Stimulated activated CD8-positive, alpha-beta memory T cell treated with anti-CD3 and anti-CD28 coated beads, Interleukin-7, amount 100 ng/mL, for 48 hours (primary cell): ENCODE results near the gene MTHFSD.
"Not testable (repeated sequence)": the region's sequence is repeated elsewhere in the genome, so short reads cannot be mapped to it uniquely, and the experiment has no call there.

Experiments
- DNase-seq, 2 donors: peaks; one replicate each; pipeline ENCODE4 v3.0.0-alpha.2; 2020; ENCODE audit warnings: low read depth in 1 of 2; ENCODE audit errors: extremely low read depth in 1 of 2

Gene MTHFSD

DNA sequence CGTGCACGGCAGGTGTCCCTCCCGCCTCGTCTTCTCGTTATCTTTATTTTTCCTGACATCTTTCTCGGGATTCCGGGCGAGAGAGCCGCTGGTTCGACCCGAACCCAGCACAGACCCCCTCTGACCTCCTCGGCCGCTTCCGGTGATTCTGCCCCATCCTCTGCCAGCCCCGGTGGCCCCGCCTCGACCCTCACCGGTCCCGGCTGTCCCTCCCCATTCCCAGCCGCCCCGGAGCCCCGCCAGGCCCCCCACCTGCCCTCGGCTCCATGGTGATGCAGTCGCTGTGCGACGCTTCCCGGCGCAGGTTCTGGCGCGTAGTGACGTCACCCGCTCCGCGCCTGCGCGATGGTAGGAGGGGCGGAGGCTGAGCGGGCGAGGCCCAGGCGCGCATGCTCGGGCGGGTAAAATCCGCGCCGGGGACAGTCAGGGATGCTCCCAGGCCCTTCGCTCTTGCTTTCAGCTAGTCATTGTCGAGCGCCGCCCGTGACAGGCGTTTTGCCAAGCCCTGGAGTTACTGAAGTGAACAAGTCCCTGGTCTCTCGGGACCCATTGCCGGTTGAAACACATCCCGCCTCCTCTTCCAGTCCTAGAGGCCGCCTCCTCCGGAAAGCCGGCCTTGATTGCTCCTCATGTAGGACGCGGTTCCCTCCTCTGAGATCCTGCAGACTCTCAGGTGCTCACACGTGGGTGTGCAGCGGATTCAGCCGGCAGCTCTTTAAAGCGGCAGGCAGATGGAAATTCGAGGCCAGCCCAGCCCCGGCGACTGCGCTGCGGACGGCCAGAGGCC lies at the start of gene MTHFSD:
Gene MTHFSD (minus strand): TSS at position 319 of the 787 bp plus-strand sequence. CDS start 51 bp downstream, at position 268.
- DNase-seq, result peak; percentile 85 to 92

- DNase-seq, result no peak
Measured at GRCh38 chr16:86604436-86605193, 49.6 kb upstream of the MTHFSD start.

- no peak for DNase-seq
Measured at GRCh38 chr16:86602521-86602920, 47.5 kb upstream of the MTHFSD start.

- DNase-seq, result no peak
Measured at GRCh38 chr16:86601356-86601755, 46.3 kb upstream of the MTHFSD start.

DNA sequence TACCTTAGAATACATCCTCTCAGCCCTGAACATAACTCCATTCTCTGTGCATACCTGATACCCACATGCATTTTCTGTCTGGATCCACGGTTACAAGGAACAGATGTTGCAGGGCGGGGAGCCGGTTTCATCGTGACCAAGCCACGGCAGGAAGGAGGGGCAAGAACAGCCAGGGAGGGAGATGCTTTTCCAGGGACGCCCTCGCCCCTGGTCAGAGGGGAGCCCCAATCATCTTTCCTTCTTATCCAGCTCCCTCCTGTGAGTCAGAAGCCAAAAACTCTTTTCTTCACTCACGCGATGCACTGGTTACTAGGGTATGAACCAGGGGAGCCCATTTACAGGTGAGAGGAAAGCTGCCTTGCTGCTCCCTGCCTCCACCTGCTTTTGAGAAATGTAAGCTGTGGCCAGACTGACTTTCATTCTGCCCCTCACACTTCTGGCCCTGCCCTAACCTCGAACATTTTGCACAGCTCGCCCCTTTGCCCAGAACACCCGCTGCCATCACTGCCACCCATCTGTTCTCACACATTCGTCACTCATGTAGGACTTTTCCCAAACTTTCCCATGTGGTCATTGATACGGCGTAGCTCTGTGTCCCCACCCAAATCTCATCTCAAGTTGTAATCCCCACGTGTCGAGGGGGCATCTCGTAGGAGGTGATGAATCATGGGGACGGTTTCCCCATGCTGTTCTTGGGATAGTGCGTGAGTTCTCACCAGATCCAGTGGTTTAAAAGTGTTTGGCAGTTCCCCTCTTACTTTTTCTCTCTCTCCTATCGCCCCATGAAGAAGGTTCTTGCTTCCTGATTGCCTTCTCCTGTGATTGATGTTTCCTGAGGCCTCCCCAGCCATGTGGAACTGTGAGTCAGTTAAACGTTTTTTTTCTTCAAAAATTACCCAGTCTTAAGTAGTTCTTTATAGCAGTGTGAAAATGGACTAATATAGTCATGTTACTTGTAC lies 43.9 kb upstream of the MTHFSD start:
- no peak for DNase-seq

- DNase-seq, result no peak
Measured at GRCh38 chr16:86597880-86598606, 43.0 kb upstream of the MTHFSD start.

GRCh38 chr16:86597126-86597879 lies 42.3 kb upstream of the MTHFSD start:
- DNase-seq, result no peak

- DNase-seq, result no peak
Measured at GRCh38 chr16:86595983-86596605, 41.1 kb upstream of the MTHFSD start.

GRCh38 chr16:86594721-86595120 lies 39.7 kb upstream of the MTHFSD start:
- DNase-seq, result no peak

DNA sequence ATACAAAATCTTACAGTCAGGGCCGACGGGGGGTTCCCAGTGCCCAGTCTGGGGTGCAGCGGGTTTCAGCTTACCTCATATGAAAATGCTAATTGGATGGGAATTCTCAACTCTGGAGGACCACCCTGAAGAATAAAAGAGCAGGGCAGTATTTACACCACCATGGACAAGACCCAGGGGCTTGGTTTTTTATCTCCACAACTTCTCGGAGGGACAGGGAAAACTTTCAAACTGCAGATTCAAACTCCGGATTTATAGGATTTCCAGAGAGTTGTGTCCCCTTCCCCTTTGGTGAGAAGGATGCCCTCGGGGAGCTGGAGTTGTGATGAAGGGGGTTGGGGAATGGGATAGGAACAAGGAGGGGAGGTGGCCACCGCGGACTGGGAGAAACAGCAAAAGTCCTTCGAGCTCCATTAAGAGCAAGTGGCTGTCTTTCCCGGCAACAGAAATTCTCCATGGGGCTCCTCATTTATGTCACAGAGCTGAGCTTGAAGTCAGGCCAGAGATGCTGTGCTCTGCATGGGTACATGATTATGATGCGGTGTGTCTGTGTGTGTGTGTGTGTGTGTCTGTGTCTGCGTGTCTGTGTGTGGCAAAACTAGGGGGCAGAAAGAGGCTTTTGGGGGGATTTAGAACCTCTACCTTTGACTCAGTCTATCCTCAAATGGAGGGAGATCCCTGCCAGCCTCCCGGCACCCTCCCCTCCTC lies 39.0 kb upstream of the MTHFSD start:
- no peak for DNase-seq

DNA sequence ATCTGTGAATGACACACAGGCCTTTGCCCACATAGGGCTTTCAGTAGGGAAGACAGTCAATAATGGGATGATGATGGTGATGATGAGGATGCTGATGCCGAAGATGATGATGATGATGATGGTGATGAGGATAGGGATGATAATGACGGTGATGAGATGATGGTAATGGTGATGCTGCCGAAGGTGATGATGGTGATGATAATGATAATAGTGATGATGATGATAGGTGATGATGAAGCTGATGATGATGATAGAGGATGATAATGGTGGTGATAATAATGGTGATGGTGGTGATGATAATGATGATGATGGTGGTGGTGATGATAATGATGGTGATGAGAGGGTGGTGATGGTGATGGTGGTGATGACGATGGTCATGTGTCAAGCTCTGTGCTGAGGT lies 36.2 kb upstream of the MTHFSD start:
- no peak for DNase-seq

GRCh38 chr16:86590501-86591144 lies 35.6 kb upstream of the MTHFSD start:
- DNase-seq, result no peak

- DNase-seq, result not testable (repeated sequence)
Measured at GRCh38 chr16:86587955-86588354, 32.9 kb upstream of the MTHFSD start.

DNA sequence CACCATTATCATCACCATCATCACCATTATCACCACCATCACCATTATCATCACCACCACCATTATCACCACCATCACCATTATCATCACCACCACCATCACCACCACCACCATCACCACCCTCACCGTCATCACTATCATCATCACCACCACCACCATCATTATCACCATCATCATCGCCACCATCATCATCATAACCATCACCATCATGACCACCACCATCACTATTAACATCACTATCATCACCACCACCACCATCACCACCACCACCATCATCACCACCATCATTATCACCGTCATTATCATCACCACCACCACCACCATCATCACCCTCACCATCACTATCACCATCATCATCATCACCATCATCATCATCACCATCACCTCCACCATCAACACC lies 32.5 kb upstream of the MTHFSD start:
- no peak for DNase-seq

DNA sequence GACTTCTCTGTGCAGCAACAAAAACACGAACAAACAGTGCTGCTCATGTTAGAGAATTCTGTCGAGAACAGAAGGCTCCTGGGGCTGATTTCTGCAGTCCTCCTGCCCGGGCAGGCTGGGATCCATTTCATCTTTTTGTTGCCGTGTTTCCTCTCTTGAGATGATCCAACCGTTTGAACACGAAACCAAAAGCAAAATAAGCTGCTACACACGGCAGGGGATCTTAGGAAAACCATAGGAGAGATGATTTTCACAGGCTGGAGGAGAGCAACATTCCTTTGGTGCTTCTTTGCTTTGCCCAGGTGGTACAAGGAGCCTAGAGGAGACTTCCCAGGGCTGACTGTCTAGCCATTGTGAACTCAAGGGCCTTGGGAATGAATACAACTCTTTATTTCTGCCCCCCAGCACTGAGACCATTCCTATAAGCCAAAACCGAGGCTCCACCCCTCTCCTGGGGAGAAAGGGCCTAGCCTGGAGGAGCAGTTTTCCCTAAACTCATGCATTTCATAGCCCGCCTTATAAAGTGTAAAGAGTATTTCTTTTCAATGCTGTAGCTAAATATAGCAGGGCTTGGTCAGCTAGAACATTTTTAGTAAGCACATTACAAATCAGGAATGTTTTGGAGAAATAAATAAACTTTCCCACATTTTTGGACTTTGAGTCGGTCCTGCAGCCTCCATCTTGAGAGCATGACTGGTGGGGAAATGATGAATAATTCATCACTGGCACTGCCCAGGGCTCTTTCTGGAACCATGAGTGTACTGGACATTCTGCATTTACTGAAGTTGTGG lies 31.0 kb upstream of the MTHFSD start:
- no peak for DNase-seq

- DNase-seq, result no peak
Measured at GRCh38 chr16:86584726-86585721, 30.0 kb upstream of the MTHFSD start.
